ENCODE data around the gene LYZL6. TPM values are rescaled to one million over a fixed set of nuclear protein-coding genes. Genes with fewer than 3 reads are reported as not detected.

LYZL6 gene
- total and polyA plus RNA-seq, 2 experiments from 2014 or later, result not detected

GRCh38 chr17:35906191-35906925, 37.2 kb downstream of the LYZL6 start:
- H3K4me3 ChIP-seq, result no peak overlapping the region
- H3K36me3 ChIP-seq (replicated peaks; ENCODE audit: insufficient read depth, low read depth), result no peaks in the 10 kb centered on the region
- no peaks in the 10 kb centered on the region for H3K9me2 ChIP-seq (replicated peaks; ENCODE audit: insufficient read depth)
- H2AFZ ChIP-seq, result no peak overlapping the region
- H3K4me2 ChIP-seq, result no peak overlapping the region
- no peaks in the 10 kb centered on the region for H3K4me1 ChIP-seq (ENCODE audit: insufficient read depth)
- no peak for DNase-seq (ENCODE audit: low spot score)
- no peaks in the 10 kb centered on the region for H4K20me1 ChIP-seq (ENCODE audit: insufficient read depth, poor library complexity, severe bottlenecking)
- no peaks in the 10 kb centered on the region for H3K27me3 ChIP-seq
- H3K79me2 ChIP-seq, result no peaks in the 10 kb centered on the region
- TF ChIP-seq, protein P1, sequence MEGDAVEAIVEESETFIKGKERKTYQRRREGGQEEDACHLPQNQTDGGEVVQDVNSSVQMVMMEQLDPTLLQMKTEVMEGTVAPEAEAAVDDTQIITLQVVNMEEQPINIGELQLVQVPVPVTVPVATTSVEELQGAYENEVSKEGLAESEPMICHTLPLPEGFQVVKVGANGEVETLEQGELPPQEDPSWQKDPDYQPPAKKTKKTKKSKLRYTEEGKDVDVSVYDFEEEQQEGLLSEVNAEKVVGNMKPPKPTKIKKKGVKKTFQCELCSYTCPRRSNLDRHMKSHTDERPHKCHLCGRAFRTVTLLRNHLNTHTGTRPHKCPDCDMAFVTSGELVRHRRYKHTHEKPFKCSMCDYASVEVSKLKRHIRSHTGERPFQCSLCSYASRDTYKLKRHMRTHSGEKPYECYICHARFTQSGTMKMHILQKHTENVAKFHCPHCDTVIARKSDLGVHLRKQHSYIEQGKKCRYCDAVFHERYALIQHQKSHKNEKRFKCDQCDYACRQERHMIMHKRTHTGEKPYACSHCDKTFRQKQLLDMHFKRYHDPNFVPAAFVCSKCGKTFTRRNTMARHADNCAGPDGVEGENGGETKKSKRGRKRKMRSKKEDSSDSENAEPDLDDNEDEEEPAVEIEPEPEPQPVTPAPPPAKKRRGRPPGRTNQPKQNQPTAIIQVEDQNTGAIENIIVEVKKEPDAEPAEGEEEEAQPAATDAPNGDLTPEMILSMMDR (IDR thresholded peaks at IDR 0.05; ENCODE audit: poor library complexity), result no peak
- no peak for TF ChIP-seq EZH2 (IDR thresholded peaks at IDR 0.05; ENCODE audit: borderline replicate concordance)
- TF ChIP-seq EZH2phosphoT487 (IDR thresholded peaks at IDR 0.05; ENCODE audit: low read depth, severe bottlenecking, unreplicated experiment), result no peak
- H3K27ac ChIP-seq, result no peak overlapping the region
- WGBS (ENCODE audit: low lambda C conversion rate, missing lambda C conversion rate), result 89% methylated on average over 5 of the region's 5 CpGs
- H3K9me3 ChIP-seq (ENCODE audit: low read depth), result no peaks in the 10 kb centered on the region

DNA sequence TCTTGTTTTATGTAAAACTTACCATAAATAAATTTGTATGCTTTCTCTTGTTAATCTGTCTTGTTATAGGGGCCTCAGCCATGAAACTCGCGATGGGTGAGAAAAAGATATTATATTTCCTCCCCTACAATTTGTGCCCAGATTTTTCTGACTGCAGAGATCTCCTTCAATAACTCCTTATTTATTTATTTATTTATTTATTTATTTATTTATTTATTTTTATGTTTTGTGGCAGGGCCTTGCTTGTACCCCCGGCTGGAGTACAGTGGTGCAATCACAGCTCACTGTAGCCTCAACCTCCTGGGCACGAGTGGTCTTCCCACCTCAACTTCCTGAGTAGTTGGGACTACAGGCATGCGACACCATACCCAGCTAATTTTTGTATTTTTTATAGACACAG, 40.1 kb downstream of the LYZL6 start:
- 96% methylated on average over 5 of the region's 5 CpGs for WGBS (ENCODE audit: low lambda C conversion rate, missing lambda C conversion rate)
- H4K20me1 ChIP-seq (ENCODE audit: insufficient read depth, poor library complexity, severe bottlenecking), result no peaks in the 10 kb centered on the region
- no peaks in the 10 kb centered on the region for H3K36me3 ChIP-seq (replicated peaks; ENCODE audit: insufficient read depth, low read depth)
- DNase-seq (ENCODE audit: low spot score), result no peak
- H3K9me3 ChIP-seq (ENCODE audit: low read depth), result no peaks in the 10 kb centered on the region
- no peak overlapping the region for H3K4me3 ChIP-seq
- H3K9me2 ChIP-seq (replicated peaks; ENCODE audit: insufficient read depth), result no peaks in the 10 kb centered on the region
- no peaks in the 10 kb centered on the region for H3K27me3 ChIP-seq
- no peak overlapping the region for H3K4me2 ChIP-seq
- TF ChIP-seq EZH2 (IDR thresholded peaks at IDR 0.05; ENCODE audit: borderline replicate concordance) (no peak), EZH2phosphoT487 (IDR thresholded peaks at IDR 0.05; ENCODE audit: low read depth, severe bottlenecking, unreplicated experiment) (no peak)
- TF ChIP-seq, protein P1 (IDR thresholded peaks at IDR 0.05; ENCODE audit: poor library complexity), result no peak
- H3K4me1 ChIP-seq (ENCODE audit: insufficient read depth), result peaks cover 8% of the 10 kb centered on the region
- no peaks in the 10 kb centered on the region for H3K79me2 ChIP-seq
- no peak overlapping the region for H3K27ac ChIP-seq
- no peak overlapping the region for H2AFZ ChIP-seq

DNA sequence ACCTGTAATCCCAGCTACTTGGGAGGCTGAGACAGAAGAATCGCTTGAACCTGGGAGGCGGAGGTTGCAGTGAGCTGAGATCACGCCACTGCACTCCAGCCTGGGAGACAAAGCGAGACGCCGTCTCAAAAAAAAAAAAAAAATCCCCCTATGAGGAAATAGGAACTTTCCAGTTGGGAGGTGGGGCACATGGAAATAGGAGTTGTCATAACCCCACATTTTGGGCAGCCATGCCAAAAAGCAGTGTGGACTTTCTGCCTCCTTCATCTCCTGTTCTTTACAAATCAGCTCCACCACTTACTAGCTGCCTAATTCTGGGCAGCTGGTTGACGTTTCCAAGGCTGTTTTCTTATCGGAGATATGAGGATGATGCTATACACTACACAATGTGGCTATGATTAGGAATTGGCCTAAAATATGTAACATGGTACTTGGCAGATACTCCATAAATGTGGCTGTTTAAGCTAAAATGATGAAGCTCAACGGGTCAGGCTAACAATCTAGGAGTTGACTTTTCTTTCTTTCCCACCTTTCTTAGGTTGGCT, 41.8 kb downstream of the LYZL6 start:
- H3K79me2 ChIP-seq, result no peaks in the 10 kb centered on the region
- H3K4me3 ChIP-seq, result no peak overlapping the region
- 88% methylated on average over 9 of the region's 9 CpGs for WGBS (ENCODE audit: low lambda C conversion rate, missing lambda C conversion rate)
- H3K4me2 ChIP-seq, result no peak overlapping the region
- no peaks in the 10 kb centered on the region for H3K9me3 ChIP-seq (ENCODE audit: low read depth)
- no peaks in the 10 kb centered on the region for H3K9me2 ChIP-seq (replicated peaks; ENCODE audit: insufficient read depth)
- H3K4me1 ChIP-seq (ENCODE audit: insufficient read depth), result peaks cover 8% of the 10 kb centered on the region
- no peaks in the 10 kb centered on the region for H4K20me1 ChIP-seq (ENCODE audit: insufficient read depth, poor library complexity, severe bottlenecking)
- no peak overlapping the region for H2AFZ ChIP-seq
- no peaks in the 10 kb centered on the region for H3K36me3 ChIP-seq (replicated peaks; ENCODE audit: insufficient read depth, low read depth)
- no peaks in the 10 kb centered on the region for H3K27me3 ChIP-seq
- TF ChIP-seq, protein P1 (IDR thresholded peaks at IDR 0.05; ENCODE audit: poor library complexity), result no peak
- TF ChIP-seq EZH2 (IDR thresholded peaks at IDR 0.05; ENCODE audit: borderline replicate concordance) (no peak), EZH2phosphoT487 (IDR thresholded peaks at IDR 0.05; ENCODE audit: low read depth, severe bottlenecking, unreplicated experiment) (no peak)
- no peak for DNase-seq (ENCODE audit: low spot score)
- no peak overlapping the region for H3K27ac ChIP-seq

All from hepatocyte (in vitro differentiated cells).